ENCODE results near the gene THBS3.
"Not testable (repeated sequence)": the region's sequence is repeated elsewhere in the genome, so short reads cannot be mapped to it uniquely, and the experiment has no call there.

DNA sequence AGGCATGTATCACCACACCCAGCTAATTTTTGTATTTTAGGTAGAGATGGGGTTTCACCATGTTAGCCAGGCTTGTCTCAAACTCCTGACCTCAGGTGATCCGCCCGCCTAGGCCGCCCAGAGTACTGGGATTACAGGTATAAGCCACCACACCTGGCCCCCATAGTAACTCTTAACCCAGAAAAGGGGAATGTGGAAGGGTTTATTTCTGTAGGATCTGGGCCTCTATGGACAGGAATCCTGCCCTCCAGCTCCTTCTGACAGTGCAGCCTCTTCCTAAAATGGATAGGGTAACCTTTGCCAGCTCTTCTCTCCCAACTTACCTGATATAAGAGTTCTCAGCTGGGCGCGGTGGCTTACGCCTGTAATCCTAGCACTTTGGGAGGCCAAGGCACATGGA, 45.1 kb downstream of the THBS3 start:
- TF ChIP-seq CTCF (IDR thresholded peaks at IDR 0.05 in 8 of 11, conservative IDR thresholded peaks at IDR 0.05 in 3 of 11); POLR2A (IDR thresholded peaks at IDR 0.05); POLR2AphosphoS5 (IDR thresholded peaks at IDR 0.05): not testable (repeated sequence)
